Karpas-422 (cell line): Measurements from ENCODE around the gene PMEL. TPM values are rescaled to one million over a fixed set of nuclear protein-coding genes. Genes with fewer than 3 reads are reported as not detected.

ENCODE experiments used
- DNase-seq: peaks from one replicate; pipeline ENCODE4 v3.0.0-alpha.2; 2015
- H2AFZ ChIP-seq: fragments of 200-600 bp; sonication (generic); 2 replicates; pipeline ENCODE4 v1.6.1; 2014; ENCODE audit warnings: antibody characterized with exemption, low read length, mixed read lengths
- H3K27ac ChIP-seq: fragments of 200-600 bp; sonication (generic); 2 replicates; pipeline ENCODE4 v1.5.1; 2014; ENCODE audit warnings: mild to moderate bottlenecking, low read length, moderate library complexity
- H3K27me3 ChIP-seq: fragments of 200-600 bp; sonication (generic); 2 replicates; pipeline ENCODE4 v1.6.1; 2014; ENCODE audit warnings: low read length, mixed read lengths
- H3K36me3 ChIP-seq: fragments of 200-600 bp; sonication (generic); 2 replicates; pipeline ENCODE4 v1.6.1; 2014; ENCODE audit warnings: low read length, mixed read lengths; ENCODE audit not compliant: insufficient read depth
- H3K4me1 ChIP-seq: fragments of 200-600 bp; sonication (generic); 2 replicates; pipeline ENCODE4 v1.6.1; 2014; ENCODE audit warnings: mild to moderate bottlenecking, low read length, mixed read lengths
- H3K4me2 ChIP-seq: fragments of 200-600 bp; sonication (generic); 2 replicates; pipeline ENCODE4 v1.6.1; 2014; ENCODE audit warnings: low read length, low read depth, mild to moderate bottlenecking; ENCODE audit not compliant: poor library complexity, severe bottlenecking
- H3K4me3 ChIP-seq: fragments of 200-600 bp; sonication (generic); 2 replicates; pipeline ENCODE4 v1.5.1; 2014; ENCODE audit warnings: mild to moderate bottlenecking, antibody characterized with exemption, low read length, mixed read lengths
- H3K79me2 ChIP-seq: fragments of 200-600 bp; sonication (generic); 2 replicates; pipeline ENCODE4 v1.6.1; 2014; ENCODE audit warnings: mild to moderate bottlenecking, low read length, mixed read lengths
- H3K9ac ChIP-seq: fragments of 200-600 bp; sonication (generic); 2 replicates; pipeline ENCODE4 v1.6.0; 2014; ENCODE audit warnings: low read length
- H3K9me2 ChIP-seq: fragments of 200-600 bp; sonication (generic), shearing (Covaris generic); replicated peaks from 2 replicates; pipeline ENCODE4 v1.6.0; 2014; ENCODE audit warnings: mild to moderate bottlenecking, low read length, moderate library complexity; ENCODE audit not compliant: insufficient read depth
- H3K9me3 ChIP-seq: fragments of 300-700, 200-600 bp; sonication (generic); 2 replicates; pipeline ENCODE4 v1.6.1; 2014; ENCODE audit warnings: low read length, mixed read lengths
- H4K20me1 ChIP-seq: fragments of 200-600 bp; sonication (generic); 2 replicates; pipeline ENCODE4 v1.6.1; 2014; ENCODE audit warnings: mild to moderate bottlenecking, antibody characterized with exemption, low read length, low read depth; ENCODE audit not compliant: insufficient read depth
- total RNA-seq: library from RNA; depleted of rRNA; stranded (reverse); fragments of >200 nt; shearing (Covaris generic); gene quantifications from 2 replicates; pipeline ENCODE4 v1.2.3, GENCODE V29; 2014; ENCODE audit warnings: low replicate concordance

Gene PMEL
- total RNA-seq, 1 experiment from 2014 or later, result 8.8 TPM

GRCh38 chr12:55933799-55934742 lies 31.8 kb downstream of the PMEL start:
- H4K20me1 ChIP-seq, result no peaks in the 10 kb centered on the region
- no peak for DNase-seq
- peaks cover 23% of the 10 kb centered on the region for H3K79me2 ChIP-seq
- H3K27me3 ChIP-seq, result no peaks in the 10 kb centered on the region
- H3K9me3 ChIP-seq, result no peaks in the 10 kb centered on the region
- H3K4me1 ChIP-seq, result peaks cover 44% of the 10 kb centered on the region
- no peaks in the 10 kb centered on the region for H3K36me3 ChIP-seq
- no peak overlapping the region for H3K4me3 ChIP-seq
- H2AFZ ChIP-seq, result no peak overlapping the region
- peak overlapping the region; percentile 99 for H3K4me2 ChIP-seq
- no peak overlapping the region for H3K27ac ChIP-seq
- no peaks in the 10 kb centered on the region for H3K9me2 ChIP-seq
- H3K9ac ChIP-seq, result no peak overlapping the region

- Histone ChIP-seq H4K20me1 (no peaks in the 10 kb centered on the region), H3K79me2 (peaks cover 26% of the 10 kb centered on the region), H3K36me3 (no peaks in the 10 kb centered on the region), H2AFZ (no peak overlapping the region), H3K4me3 (peak overlapping the region; percentile 94), H3K9ac (peak overlapping the region; percentile 92), H3K9me3 (no peaks in the 10 kb centered on the region), H3K4me2 (peak overlapping the region; percentile 99), H3K27me3 (no peaks in the 10 kb centered on the region), H3K27ac (peak overlapping the region; percentile 96), H3K9me2 (no peaks in the 10 kb centered on the region), H3K4me1 (peaks cover 50% of the 10 kb centered on the region)
- DNase-seq, result no peak
Measured at GRCh38 chr12:55933169-55933798, 32.6 kb downstream of the PMEL start.

DNA sequence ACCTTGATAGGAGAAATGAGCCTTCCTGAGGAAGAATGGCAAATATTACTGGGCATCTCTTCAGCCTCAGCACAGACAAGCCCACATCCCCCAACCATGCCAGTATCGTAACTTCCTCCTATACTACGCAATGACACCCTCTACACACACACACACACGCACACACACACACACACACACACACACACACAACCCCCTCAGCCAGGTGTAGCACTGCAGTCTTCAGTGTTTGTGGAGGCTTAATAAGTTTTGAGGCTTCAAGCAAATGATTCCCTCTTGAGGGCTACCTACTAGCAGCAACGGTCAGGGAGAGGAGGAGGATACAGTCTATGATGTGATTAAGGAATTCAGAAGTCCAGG lies 33.3 kb downstream of the PMEL start:
- Histone ChIP-seq H3K79me2 (peaks cover 26% of the 10 kb centered on the region), H3K9ac (peak overlapping the region; percentile 92), H2AFZ (peak overlapping the region; percentile 60), H3K4me1 (peaks cover 50% of the 10 kb centered on the region), H3K4me3 (peak overlapping the region; percentile 94), H3K4me2 (peak overlapping the region; percentile 99), H3K27ac (peak overlapping the region; percentile 96), H3K27me3 (no peaks in the 10 kb centered on the region), H3K9me3 (no peaks in the 10 kb centered on the region), H3K36me3 (no peaks in the 10 kb centered on the region), H3K9me2 (no peaks in the 10 kb centered on the region), H4K20me1 (no peaks in the 10 kb centered on the region)
- peak; percentile 87 for DNase-seq

DNA sequence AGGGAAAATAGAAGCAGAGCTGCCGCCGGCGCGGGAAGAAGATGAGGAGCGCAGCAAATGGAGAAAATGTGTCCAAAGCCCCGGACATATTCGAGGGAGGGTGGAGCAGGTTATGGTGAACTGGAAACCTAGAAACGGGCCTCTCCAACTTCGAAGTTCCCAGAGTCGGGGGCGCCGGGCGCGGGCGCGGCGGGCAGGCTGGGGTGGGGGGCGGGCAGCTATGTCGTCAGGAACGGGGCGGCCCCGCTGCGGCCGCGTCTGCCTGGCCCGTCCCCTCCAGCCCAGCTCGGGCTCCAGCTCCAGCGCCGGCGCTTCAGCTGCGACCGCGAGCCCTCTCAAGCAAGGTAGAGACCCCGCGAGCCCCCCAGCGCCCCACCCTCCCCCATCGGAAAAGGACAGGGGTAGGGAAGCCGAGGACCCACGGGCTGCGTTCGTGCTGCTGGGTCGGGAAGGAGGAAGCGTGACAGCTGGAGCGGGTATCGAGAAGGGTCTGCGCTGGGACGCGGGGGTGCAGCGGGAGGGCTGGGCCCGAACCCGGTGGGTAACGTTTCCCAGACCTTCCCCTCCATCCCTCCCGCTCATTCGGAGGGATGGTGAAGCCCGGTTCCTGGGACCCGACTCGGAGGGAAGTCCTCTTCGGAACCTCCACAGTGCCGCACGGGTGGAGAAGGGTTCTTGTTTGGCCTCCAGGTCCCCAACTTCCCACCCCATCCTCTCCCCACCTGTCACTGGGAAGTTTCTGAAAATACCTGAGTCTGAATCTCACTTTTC lies 33.9 kb downstream of the PMEL start:
- DNase-seq, result peak; percentile 75
- no peaks in the 10 kb centered on the region for H3K9me2 ChIP-seq
- no peaks in the 10 kb centered on the region for H3K9me3 ChIP-seq

GRCh38 chr12:55931317-55931779 lies 34.5 kb downstream of the PMEL start:
- Histone ChIP-seq H3K9me2 (no peaks in the 10 kb centered on the region), H2AFZ (peak overlapping the region; percentile 47; the same call in 1 of the 2 replicates), H3K4me1 (peaks cover 50% of the 10 kb centered on the region), H4K20me1 (no peaks in the 10 kb centered on the region; the same call in 1 of the 2 replicates), H3K27me3 (no peaks in the 10 kb centered on the region), H3K79me2 (peaks cover 37% of the 10 kb centered on the region), H3K4me3 (peak overlapping the region; percentile 94), H3K9me3 (no peaks in the 10 kb centered on the region), H3K27ac (peak overlapping the region; percentile 96), H3K4me2 (peak overlapping the region; percentile 99), H3K36me3 (no peaks in the 10 kb centered on the region), H3K9ac (peak overlapping the region; percentile 92)
- DNase-seq, result peak; percentile 59

More for the DNA sequence above, 33.9 kb downstream of the PMEL start:
- Histone ChIP-seq H3K4me2 (peak overlapping the region; percentile 99), H2AFZ (peak overlapping the region; percentile 60), H3K79me2 (peaks cover 31% of the 10 kb centered on the region), H3K4me1 (peaks cover 50% of the 10 kb centered on the region), H3K27ac (peak overlapping the region; percentile 96), H3K36me3 (no peaks in the 10 kb centered on the region), H3K9ac (peak overlapping the region; percentile 92), H3K4me3 (peak overlapping the region; percentile 94), H3K27me3 (no peaks in the 10 kb centered on the region), H4K20me1 (no peaks in the 10 kb centered on the region)

DNA sequence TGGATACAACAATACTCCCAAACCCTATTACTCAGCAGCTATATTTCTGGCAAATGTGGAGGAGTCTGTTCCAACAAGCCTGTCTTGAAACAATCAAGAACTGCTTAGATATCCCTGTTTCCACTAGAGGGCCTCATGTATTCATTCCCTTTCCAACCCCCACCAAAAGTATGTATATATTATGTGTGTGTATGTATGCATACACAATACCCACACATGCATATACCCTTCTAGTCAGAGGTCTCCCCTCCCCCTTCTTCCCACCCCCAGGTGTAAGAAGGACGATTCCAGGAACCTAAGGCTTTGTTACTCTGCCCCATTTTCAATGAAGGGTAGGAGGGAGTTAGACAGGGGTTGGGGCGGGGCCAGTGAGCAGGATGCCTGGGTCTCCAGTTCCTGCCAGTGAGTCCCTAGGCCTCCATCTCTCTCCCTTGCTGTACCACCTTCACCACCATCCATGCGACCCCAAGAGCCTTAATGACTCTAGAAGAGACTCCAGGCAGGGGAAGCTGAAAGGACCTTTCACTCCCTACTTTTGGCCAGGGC lies 35.0 kb downstream of the PMEL start, which contains the start of gene DGKA:
TSS of gene DGKA (plus strand) at position 392 of the 546 bp plus-strand sequence. CDS start 5,342 bp downstream, outside the sequence.
- peaks cover 42% of the 10 kb centered on the region for H3K79me2 ChIP-seq
- H3K27me3 ChIP-seq, result no peaks in the 10 kb centered on the region
- H2AFZ ChIP-seq, result peak within 1 kb of the TSS; percentile 60

GRCh38 chr12:55929306-55929791 lies 36.5 kb downstream of the PMEL start:
- peak; percentile 93 for DNase-seq
- Histone ChIP-seq H3K9ac (peak overlapping the region; percentile 87), H2AFZ (peak overlapping the region; percentile 6; the same call in 1 of the 2 replicates), H3K36me3 (peaks cover 6% of the 10 kb centered on the region; the same call in 1 of the 2 replicates), H3K4me2 (peak overlapping the region; percentile 88), H3K27ac (peak overlapping the region; percentile 96), H3K79me2 (peaks cover 55% of the 10 kb centered on the region), H4K20me1 (no peaks in the 10 kb centered on the region; the same call in 1 of the 2 replicates), H3K9me3 (no peaks in the 10 kb centered on the region), H3K27me3 (no peaks in the 10 kb centered on the region), H3K4me3 (peak overlapping the region; percentile 86), H3K9me2 (no peaks in the 10 kb centered on the region), H3K4me1 (peaks cover 65% of the 10 kb centered on the region)

More for the DNA sequence above, 35.0 kb downstream of the PMEL start, which contains the start of gene DGKA:
- peaks cover 55% of the 10 kb centered on the region for H3K4me1 ChIP-seq
- H3K36me3 ChIP-seq, result no peaks in the 10 kb centered on the region
- peak within 1 kb of the TSS; percentile 99 for H3K4me2 ChIP-seq
- DNase-seq, result peak; percentile 84
- H3K27ac ChIP-seq, result peak within 1 kb of the TSS; percentile 96
- no peaks in the 10 kb centered on the region for H3K9me2 ChIP-seq
- H3K9ac ChIP-seq, result peak within 1 kb of the TSS; percentile 92
- H3K9me3 ChIP-seq, result no peaks in the 10 kb centered on the region
- H3K4me3 ChIP-seq, result peak within 1 kb of the TSS; percentile 94
- H4K20me1 ChIP-seq, result no peaks in the 10 kb centered on the region; the same call in 1 of the 2 replicates
